Testis (tissue), 3 donors: ENCODE data around the gene MINK1. TPM values are rescaled to one million over a fixed set of nuclear protein-coding genes. Genes with fewer than 3 reads are reported as not detected.
A peak's percentile ranks its signal among the peaks of the same experiment; 100 is the strongest.

Experiments
- DNase-seq: peaks from one replicate; pipeline ENCODE4 v3.0.0-alpha.2; 2019
- H3K27ac ChIP-seq, 2 donors: fragments of 200-600 bp; sonication (generic); one replicate each; pipeline ENCODE4 v1.5.1; 2019
- H3K27me3 ChIP-seq: fragments of 200-600 bp; sonication (generic); one replicate; pipeline ENCODE4 v1.5.1; 2019
- H3K36me3 ChIP-seq: fragments of 200-600 bp; sonication (generic); one replicate; pipeline ENCODE4 v1.5.1; 2017; ENCODE audit warnings: low read depth; ENCODE audit errors: missing control alignments
- H3K4me1 ChIP-seq: fragments of 200-600 bp; sonication (generic); one replicate; pipeline ENCODE4 v1.5.1; 2019
- H3K4me3 ChIP-seq, 2 donors: fragments of 200-600 bp; sonication (generic); one replicate each; pipeline ENCODE4 v1.5.1; 2017 to 2019
- H3K9me3 ChIP-seq: fragments of 200-600 bp; sonication (generic); one replicate; pipeline ENCODE4 v1.5.1; 2017
- POLR2A ChIP-seq: fragments of 450-650 bp; IDR thresholded peaks from one replicate; pipeline ENCODE4 v1.6.1; 2017; ENCODE audit warnings: antibody characterized with exemption, mild to moderate bottlenecking, moderate library complexity
- WGBS, 2 donors: methylation state at CpG; one replicate each; pipeline ENCODE4 v1.1.5; 2018; 5-methylcytosine and 5-hydroxymethylcytosine counted together
- intact Hi-C: fragments of 100-400 bp; cut with DNase I; formaldehyde crosslinking; loops from one replicate; pipeline ENCODE4 v1.15.1; 2023; ENCODE audit warnings: low total_unique reads
- polyA plus RNA-seq: library from polyadenylated mRNA; stranded (reverse); fragments of 350-450 nt; fragmentation: Illumina TruSeq; extraction: RNeasy Lipid Tissue Mini Kit (QIAGEN cat#74804); gene quantifications from one replicate; pipeline ENCODE4 v1.2.3, GENCODE V29; 2014; ENCODE audit warnings: low read depth, low replicate concordance; ENCODE audit not compliant: insufficient read depth
- total RNA-seq, 2 donors: library from RNA; depleted of rRNA; stranded (reverse); fragments of >200 nt; gene quantifications; one replicate each; pipeline ENCODE4 v1.2.3, GENCODE V29; 2016
- TF ChIP-seq, protein P1 (sequence below), 3 experiments: fragments of 450-650 bp in 2 of 3; fragments of 200-600 bp in 1 of 3; sonication (generic) in 1 of 3; IDR thresholded peaks; one replicate each; pipeline ENCODE4 v1.5.1; 2016 to 2019; ENCODE audit warnings: antibody characterized with exemption in 3 of 3, mild to moderate bottlenecking in 2 of 3, moderate library complexity in 1 of 3

MINK1 gene
- total and polyA plus RNA-seq, 3 donors from 2014 or later, result 77.4 to 142 (median 135) TPM

DNA sequence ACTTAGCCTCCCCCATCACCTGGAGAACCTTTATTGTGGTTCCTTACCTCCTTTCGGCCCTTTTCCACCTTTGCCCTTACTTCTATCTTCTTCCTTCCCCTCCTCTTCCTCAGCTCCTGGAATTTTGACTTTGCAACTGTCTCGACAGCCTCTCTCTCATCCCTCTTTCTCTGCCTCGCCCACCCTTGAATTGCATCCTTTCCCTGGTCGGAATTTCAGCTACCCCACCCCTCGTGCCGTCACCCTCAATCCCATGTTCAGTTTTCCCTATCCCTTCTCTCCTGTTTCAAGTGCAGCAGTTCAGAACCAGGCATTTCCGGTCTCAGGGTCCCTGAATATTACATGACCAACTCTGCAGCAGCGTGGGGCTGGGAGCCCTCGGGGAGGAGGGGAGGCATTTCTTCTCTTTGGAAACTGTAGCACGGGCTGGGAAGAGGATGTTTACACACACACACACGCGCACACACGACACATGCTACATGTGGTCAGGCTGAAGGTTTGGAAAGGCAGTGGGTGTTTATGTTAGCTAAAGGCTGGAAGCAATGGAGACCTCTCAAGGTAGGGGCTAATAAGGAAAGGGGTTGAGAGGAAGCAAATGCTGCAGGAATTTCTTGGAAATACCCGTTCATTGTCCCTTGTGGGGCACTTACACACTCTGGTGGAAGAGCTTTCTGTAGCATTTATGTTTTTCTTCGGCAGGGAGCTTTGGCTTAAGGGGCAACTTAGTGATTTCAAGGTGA lies 971 bp downstream of the MINK1 start:
- TF ChIP-seq, protein P1, sequence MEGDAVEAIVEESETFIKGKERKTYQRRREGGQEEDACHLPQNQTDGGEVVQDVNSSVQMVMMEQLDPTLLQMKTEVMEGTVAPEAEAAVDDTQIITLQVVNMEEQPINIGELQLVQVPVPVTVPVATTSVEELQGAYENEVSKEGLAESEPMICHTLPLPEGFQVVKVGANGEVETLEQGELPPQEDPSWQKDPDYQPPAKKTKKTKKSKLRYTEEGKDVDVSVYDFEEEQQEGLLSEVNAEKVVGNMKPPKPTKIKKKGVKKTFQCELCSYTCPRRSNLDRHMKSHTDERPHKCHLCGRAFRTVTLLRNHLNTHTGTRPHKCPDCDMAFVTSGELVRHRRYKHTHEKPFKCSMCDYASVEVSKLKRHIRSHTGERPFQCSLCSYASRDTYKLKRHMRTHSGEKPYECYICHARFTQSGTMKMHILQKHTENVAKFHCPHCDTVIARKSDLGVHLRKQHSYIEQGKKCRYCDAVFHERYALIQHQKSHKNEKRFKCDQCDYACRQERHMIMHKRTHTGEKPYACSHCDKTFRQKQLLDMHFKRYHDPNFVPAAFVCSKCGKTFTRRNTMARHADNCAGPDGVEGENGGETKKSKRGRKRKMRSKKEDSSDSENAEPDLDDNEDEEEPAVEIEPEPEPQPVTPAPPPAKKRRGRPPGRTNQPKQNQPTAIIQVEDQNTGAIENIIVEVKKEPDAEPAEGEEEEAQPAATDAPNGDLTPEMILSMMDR (IDR thresholded peaks at IDR 0.05), result no peak
- TF ChIP-seq POLR2A, result no peak
- H3K9me3 ChIP-seq, result no peaks in the 10 kb centered on the region
- peak; percentile 60 for DNase-seq
- H3K36me3 ChIP-seq, result no peaks in the 10 kb centered on the region
- H3K27ac ChIP-seq, result peak overlapping the region; percentile 91 to 95
- WGBS, 2 donors, result 2 to 3% methylated on average over 15 of the region's 15 CpGs
- peaks cover 46% of the 10 kb centered on the region for H3K4me1 ChIP-seq
- intact Hi-C loops, result no loop called here
- no peaks in the 10 kb centered on the region for H3K27me3 ChIP-seq
- peak overlapping the region; percentile 93 to 94 for H3K4me3 ChIP-seq

DNA sequence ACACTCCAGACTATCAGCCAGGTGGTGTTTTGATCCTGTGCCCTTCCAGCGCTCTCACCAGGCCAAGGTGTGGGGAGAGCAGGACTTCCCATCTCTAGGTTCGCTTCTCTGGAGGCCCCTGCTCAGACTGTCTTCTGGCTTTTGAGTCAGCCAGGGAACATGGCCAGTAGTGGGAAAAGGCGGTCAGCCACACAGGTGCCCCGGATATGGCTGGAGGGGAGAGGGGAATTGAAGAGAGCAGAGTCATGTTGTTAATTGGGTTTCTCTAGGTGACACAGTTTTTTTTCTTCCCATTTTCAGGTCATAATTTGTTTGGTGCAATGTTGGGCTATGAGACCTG lies 1.5 kb downstream of the MINK1 start:
- intact Hi-C loops, result no loop called here
- Histone ChIP-seq H3K27ac (peak overlapping the region; percentile 91 to 95), H3K4me3 (no peak overlapping the region), H3K27me3 (no peaks in the 10 kb centered on the region), H3K36me3 (no peaks in the 10 kb centered on the region), H3K4me1 (peaks cover 51% of the 10 kb centered on the region), H3K9me3 (no peaks in the 10 kb centered on the region)
- DNase-seq, result no peak
- WGBS, 2 donors, result 43 to 45% methylated on average over 4 of the region's 4 CpGs
- TF ChIP-seq POLR2A, result no peak
- TF ChIP-seq, protein P1 (IDR thresholded peaks at IDR 0.05), result no peak

DNA sequence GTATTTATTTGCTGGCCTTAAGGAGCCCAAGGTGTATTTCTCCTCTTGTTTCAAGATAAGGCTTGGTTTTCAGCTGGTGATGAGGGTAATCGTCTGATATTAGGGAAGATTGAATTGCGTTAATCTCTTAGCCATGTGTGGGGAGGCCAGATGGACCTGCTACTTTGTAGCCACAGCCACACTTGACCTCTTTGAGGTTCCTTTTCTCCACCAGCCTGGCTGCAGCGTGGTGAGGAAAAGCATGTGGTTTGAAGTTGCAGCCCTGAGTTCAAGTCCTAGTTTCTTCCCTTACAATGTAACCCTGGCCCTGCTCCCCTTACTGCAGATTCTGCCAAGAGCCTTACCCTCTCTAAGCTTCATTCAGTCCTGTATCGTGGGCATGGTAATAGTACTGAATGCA lies 3.1 kb downstream of the MINK1 start:
- no peaks in the 10 kb centered on the region for H3K36me3 ChIP-seq
- TF ChIP-seq POLR2A, result no peak
- intact Hi-C loops, result no loop called here
- H3K9me3 ChIP-seq, result no peaks in the 10 kb centered on the region
- no peak overlapping the region for H3K4me3 ChIP-seq
- no peaks in the 10 kb centered on the region for H3K27me3 ChIP-seq
- peaks cover 63% of the 10 kb centered on the region for H3K4me1 ChIP-seq
- 50 to 57% methylated on average over 4 of the region's 4 CpGs for WGBS, 2 donors
- peak; percentile 76 for DNase-seq
- peak overlapping the region; percentile 23 to 51 for H3K27ac ChIP-seq

DNA sequence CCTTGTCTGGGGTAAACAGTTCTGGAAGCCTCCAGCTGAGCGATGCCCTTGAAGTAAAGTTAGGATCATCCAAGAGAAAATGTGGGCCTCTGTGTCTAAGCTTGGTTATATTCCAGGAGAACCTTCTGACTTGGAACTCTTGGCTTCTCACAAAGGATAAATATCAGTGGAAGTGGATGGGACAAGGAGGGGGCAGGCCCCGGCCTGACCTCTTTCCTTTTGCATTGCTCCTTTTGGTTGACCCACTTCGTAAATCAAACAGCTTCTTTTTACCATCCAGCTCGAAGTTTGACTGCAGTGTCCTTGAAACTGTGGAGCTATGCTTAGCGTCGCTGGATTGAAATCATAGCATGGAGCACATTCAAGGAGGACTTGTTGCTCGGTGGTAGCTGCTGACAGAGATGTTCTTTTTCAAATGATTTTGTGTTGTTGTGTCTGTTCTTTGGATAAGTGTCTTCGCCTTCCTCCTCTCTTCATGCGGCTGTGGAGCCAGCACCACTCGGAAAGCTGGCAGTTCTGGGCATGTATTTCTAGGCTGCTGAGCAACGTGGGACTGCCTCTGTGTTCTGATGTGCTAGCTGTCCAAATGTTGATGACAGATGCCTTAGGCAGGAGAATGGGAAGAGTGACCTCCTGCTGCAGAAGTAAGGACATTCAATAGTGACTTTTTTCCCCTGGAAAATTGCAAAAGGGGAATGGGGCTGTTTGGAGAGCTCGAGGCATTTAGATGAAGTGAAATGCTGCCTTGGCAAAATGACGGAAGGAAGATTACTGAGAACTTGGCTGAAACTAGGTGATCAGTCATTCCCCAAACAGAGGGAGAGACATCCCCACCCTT lies 4.5 kb downstream of the MINK1 start:
- intact Hi-C loops, result no loop called here
- 33 to 58% methylated on average over 13 of the region's 13 CpGs for WGBS, 2 donors

DNA sequence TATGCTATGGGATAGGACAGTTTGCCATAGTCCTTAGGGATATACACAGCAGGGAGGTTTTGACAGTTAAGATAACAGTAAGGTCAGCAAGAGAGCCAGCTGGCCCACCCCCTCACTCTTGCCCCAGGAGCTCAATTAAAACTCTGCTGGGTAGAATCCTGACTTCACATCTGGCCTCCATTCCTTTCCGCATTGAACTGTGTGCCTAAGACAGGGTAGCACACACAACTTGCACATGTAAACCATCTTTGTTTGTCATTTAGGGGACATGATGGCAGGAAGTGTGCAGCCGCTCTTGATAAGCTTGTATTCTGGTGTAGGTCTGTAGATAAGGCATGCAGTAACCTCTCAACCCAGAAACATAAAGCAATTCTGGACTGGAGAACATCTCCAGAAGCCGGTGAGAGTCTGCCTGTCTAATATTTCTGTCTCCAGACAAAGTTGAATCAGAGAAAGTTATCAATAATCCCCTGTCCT lies 5.2 kb downstream of the MINK1 start:
- H3K36me3 ChIP-seq, result no peaks in the 10 kb centered on the region
- no peaks in the 10 kb centered on the region for H3K9me3 ChIP-seq
- H3K4me3 ChIP-seq, result no peak overlapping the region
- TF ChIP-seq, protein P1 (IDR thresholded peaks at IDR 0.05), result no peak
- TF ChIP-seq POLR2A, result no peak
- intact Hi-C loops, result no loop called here
- 58 to 59% methylated on average over 3 of the region's 3 CpGs for WGBS, 2 donors
- peak overlapping the region; percentile 36 to 51 for H3K27ac ChIP-seq
- no peaks in the 10 kb centered on the region for H3K27me3 ChIP-seq
- peaks cover 63% of the 10 kb centered on the region for H3K4me1 ChIP-seq
- DNase-seq, result no peak

More for the DNA sequence above, 4.5 kb downstream of the MINK1 start:
- Histone ChIP-seq H3K27me3 (no peaks in the 10 kb centered on the region), H3K9me3 (no peaks in the 10 kb centered on the region), H3K27ac (peak overlapping the region; percentile 36 to 51), H3K4me3 (no peak overlapping the region), H3K36me3 (no peaks in the 10 kb centered on the region), H3K4me1 (peaks cover 63% of the 10 kb centered on the region)
- peak; percentile 61 for DNase-seq
- TF ChIP-seq, protein P1 (IDR thresholded peaks at IDR 0.05), result no peak
- no peak for TF ChIP-seq POLR2A
